MM.1S (cell line): Measurements from ENCODE around the gene IGF2.

Experiments used
- CTCF ChIP-seq: fragments of 300-600 bp; sonication (generic); IDR thresholded peaks from 2 replicates; pipeline ENCODE4 v1.5.1; 2016; ENCODE audit warnings: antibody characterized with exemption, low read length, mixed read lengths
- EZH2 ChIP-seq: fragments of 300-600 bp; sonication (generic); optimal IDR thresholded peaks from 2 replicates; pipeline ENCODE3; 2017; ENCODE audit warnings: low read depth, mild to moderate bottlenecking, antibody characterized with exemption, low read length, mixed read lengths
- EZH2phosphoT487 ChIP-seq: fragments of 300-600 bp; sonication (generic); IDR thresholded peaks from 2 replicates; pipeline ENCODE4 v1.6.1; 2018; ENCODE audit warnings: antibody characterized with exemption, low read length

GRCh38 chr11:2122907-2123627, 16.1 kb downstream of the IGF2 start:
- TF ChIP-seq CTCF, result no peak
- TF ChIP-seq EZH2phosphoT487, result no peak
- no peak for TF ChIP-seq EZH2
